Measurements from ENCODE around the gene CATSPERZ.

Gene CATSPERZ

GRCh38 chr11:64299847-64300648 lies at the start of gene CATSPERZ:
TSS of gene CATSPERZ (plus strand) at chr11:64300358. CDS start at chr11:64300411, 53 bp downstream.
- no peak for DNase-seq

GRCh38 chr11:64250415-64251015 lies 49.6 kb upstream of the CATSPERZ start:
- no peak for DNase-seq

GRCh38 chr11:64251016-64251752 lies 49.0 kb upstream of the CATSPERZ start, which contains the start of gene PLCB3:
TSS of gene PLCB3 (plus strand) at chr11:64251530. CDS start at chr11:64251650, 120 bp downstream.
- DNase-seq = peak; percentile 93

GRCh38 chr11:64251753-64252002 lies 48.5 kb upstream of the CATSPERZ start:
- no peak for DNase-seq

GRCh38 chr11:64252003-64252872 lies 47.9 kb upstream of the CATSPERZ start:
- DNase-seq = peak; percentile 63

- DNase-seq = no peak
Observed at GRCh38 chr11:64253043-64253442, 47.1 kb upstream of the CATSPERZ start.

- DNase-seq = no peak
Observed at GRCh38 chr11:64253481-64253880, 46.7 kb upstream of the CATSPERZ start.

GRCh38 chr11:64254326-64254725 lies 45.8 kb upstream of the CATSPERZ start:
- no peak for DNase-seq

GRCh38 chr11:64255135-64256128 lies 44.7 kb upstream of the CATSPERZ start:
- DNase-seq = no peak

GRCh38 chr11:64256300-64256699 lies 43.9 kb upstream of the CATSPERZ start:
- no peak for DNase-seq

- DNase-seq = no peak
Observed at GRCh38 chr11:64258356-64258755, 41.8 kb upstream of the CATSPERZ start.

- no peak for DNase-seq
Observed at GRCh38 chr11:64258946-64259532, 41.1 kb upstream of the CATSPERZ start.

- no peak for DNase-seq
Observed at GRCh38 chr11:64259533-64260067, 40.6 kb upstream of the CATSPERZ start.

- no peak for DNase-seq
Observed at GRCh38 chr11:64260147-64260708, 39.9 kb upstream of the CATSPERZ start.

GRCh38 chr11:64261556-64262080 lies 38.5 kb upstream of the CATSPERZ start:
- no peak for DNase-seq

- DNase-seq = no peak
Observed at GRCh38 chr11:64262271-64263002, 37.7 kb upstream of the CATSPERZ start.

- DNase-seq = no peak
Observed at GRCh38 chr11:64263021-64263946, 36.9 kb upstream of the CATSPERZ start.

GRCh38 chr11:64263947-64264317 lies 36.2 kb upstream of the CATSPERZ start:
- DNase-seq = no peak
